ENCODE results near the gene PMPCB. TPM values are rescaled to one million over a fixed set of nuclear protein-coding genes. Genes with fewer than 3 reads are reported as not detected.

PMPCB gene
- total RNA-seq, 4 donors from 2014 or later = 50.4 to 70.1 (median 60.9) TPM

DNA sequence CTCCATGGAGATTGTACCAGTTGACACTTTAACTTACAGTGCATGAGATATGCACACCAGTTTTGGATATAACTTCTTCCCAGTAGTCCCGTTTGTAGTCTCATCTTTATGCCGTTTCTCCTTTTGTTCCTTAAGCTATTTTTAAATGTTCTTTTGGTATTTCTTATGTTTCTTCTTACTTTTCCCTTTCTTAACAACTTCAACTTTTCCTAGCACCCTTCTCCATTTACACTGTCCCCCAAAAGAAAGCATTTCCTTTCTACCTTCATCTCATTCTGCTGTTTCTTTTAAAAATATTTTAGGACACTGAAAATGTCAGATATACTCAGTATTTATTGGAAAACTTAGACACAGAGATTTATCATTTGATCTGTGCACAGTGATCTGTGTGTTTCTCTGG, 51.7 kb downstream of the PMPCB start:
- TF ChIP-seq CTCF (IDR thresholded peaks at IDR 0.05; ENCODE audit: low read depth) = no peak

DNA sequence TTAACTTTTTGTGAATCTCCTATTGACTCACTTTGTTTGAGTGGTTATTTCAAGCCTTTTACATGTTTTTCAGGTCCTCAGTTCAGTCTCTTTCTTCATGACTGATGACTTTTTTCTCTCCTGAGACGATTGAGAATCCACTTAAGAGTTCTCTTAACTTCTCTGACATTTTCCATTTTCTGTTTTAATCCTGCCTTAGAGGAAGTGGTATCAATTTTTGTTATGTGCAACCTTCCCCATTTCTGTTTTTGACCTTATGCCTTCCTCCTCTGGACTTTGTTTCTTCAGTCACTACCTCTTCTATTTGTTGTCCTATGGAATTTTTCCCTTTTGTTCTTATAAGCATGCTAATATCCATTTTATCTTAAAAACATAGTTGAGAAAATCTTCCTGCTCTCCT, 52.6 kb downstream of the PMPCB start:
- no peak for TF ChIP-seq CTCF (IDR thresholded peaks at IDR 0.05; ENCODE audit: low read depth)

Small RNA genes within 50 kb of the gene (small RNA-seq; reads per million reads assigned to genes)
- gene RPS29P16 = 0.97 reads per million

Other genes starting within 250 kb of the PMPCB start
- gene FBXL13, start 222.6 kb upstream of the PMPCB start, total RNA-seq = 1 to 10 TPM in 1 of 4 donors, under 1 TPM in 1, not detected in 2; 0.88 to 2.4 TPM
- 10 to 100 TPM; 35.4 to 41.7 (median 39.7) TPM for gene ARMC10, start 222.3 kb upstream of the PMPCB start, total RNA-seq
- gene NAPEPLD, start 148.3 kb upstream of the PMPCB start, total RNA-seq = 1 to 10 TPM; 5.7 to 8.6 (median 6.3) TPM
- 10 to 100 TPM; 13.3 to 30.5 (median 21.7) TPM for gene DNAJC2, start 47.3 kb downstream of the PMPCB start, total RNA-seq
- gene PSMC2, start 50.2 kb downstream of the PMPCB start, total RNA-seq = 100 to 1,000 TPM in 2 of 4 donors, 10 to 100 TPM in 2; 60.8 to 116 (median 97.0) TPM
- 1 to 10 TPM in 1 of 4 donors, under 1 TPM in 2, not detected in 1; 0.22 to 2.3 (median 0.34) TPM for gene SLC26A5, start 148.8 kb downstream of the PMPCB start, total RNA-seq

Data from subcutaneous adipose tissue (tissue), 4 donors.